PC-3 (cell line): ENCODE measurements around the gene FAM209B. TPM values are rescaled to one million over a fixed set of nuclear protein-coding genes. Genes with fewer than 3 reads are reported as not detected.
"Not testable (repeated sequence)": the region's sequence is repeated elsewhere in the genome, so short reads cannot be mapped to it uniquely, and the experiment has no call there.

Experiments used
- ATAC-seq: fragments of 200-7000 bp; cut with Tn5 transposase; 2 replicates; pipeline ENCODE4 v1.9.1; 2020; ENCODE audit warnings: mild to moderate bottlenecking, moderate library complexity
- BruUV-seq: library from RNA; stranded (reverse); fragments of 400-500 nt; replicated peaks from 2 replicates; lab custom pipeline; 2021; lab: Mats Ljungman, UMichigan
- CTCF ChIA-PET: fragments of 300-600 bp; sonication (Branson Sonifier 250); formaldehyde crosslinking; loops from one replicate; lab custom pipeline; 2022; ENCODE audit warnings: antibody characterized with exemption; lab: Charles Lee
- POLR2A ChIA-PET: fragments of 300-600 bp; sonication (Branson Sonifier 250); formaldehyde crosslinking; loops from one replicate; lab custom pipeline; 2022; ENCODE audit warnings: antibody characterized with exemption; ENCODE audit not compliant: unreplicated experiment; lab: Charles Lee
- DNase-seq: peaks from one replicate; pipeline ENCODE4 v3.0.0-alpha.2; 2015
- H2AFZ ChIP-seq: fragments of 300-600 bp; sonication (generic); 2 replicates; pipeline ENCODE4 v1.6.0; 2016; ENCODE audit warnings: antibody characterized with exemption, low read length
- H3F3A ChIP-seq: fragments of 300-600 bp; sonication (generic); one replicate; pipeline ENCODE4 v1.6.0; 2017; ENCODE audit warnings: antibody characterized with exemption, low read length, control low read depth, mild to moderate bottlenecking; ENCODE audit not compliant: unreplicated experiment
- H3K27ac ChIP-seq: fragments of 300-600 bp; sonication (generic); 2 replicates; pipeline ENCODE4 v1.5.1; 2016; ENCODE audit warnings: mild to moderate bottlenecking, low read length
- H3K27me3 ChIP-seq: fragments of 300-600 bp; sonication (generic); 2 replicates; pipeline ENCODE4 v1.6.1; 2016; ENCODE audit warnings: low read length, mixed read lengths
- H3K36me3 ChIP-seq: fragments of 300-600 bp; sonication (generic); 2 replicates; pipeline ENCODE4 v1.6.1; 2016; ENCODE audit warnings: low read depth, mixed run types, low read length, mixed read lengths
- H3K4me1 ChIP-seq: fragments of 300-600 bp; sonication (generic); 2 replicates; pipeline ENCODE4 v1.5.1; 2016; ENCODE audit warnings: low read length; ENCODE audit not compliant: insufficient read depth
- H3K4me2 ChIP-seq: fragments of 300-600 bp; sonication (generic); 2 replicates; pipeline ENCODE4 v1.6.0; 2016; ENCODE audit warnings: low read length
- H3K4me3 ChIP-seq: fragments of 300-600 bp; sonication (generic); 2 replicates; pipeline ENCODE4 v1.5.1; 2016; ENCODE audit warnings: mild to moderate bottlenecking, low read length, mixed read lengths
- H3K79me2 ChIP-seq: fragments of 300-600 bp; sonication (generic); 2 replicates; pipeline ENCODE4 v1.6.1; 2017; ENCODE audit warnings: low read length, mixed read lengths
- H3K9ac ChIP-seq: fragments of 300-600 bp; sonication (generic); 2 replicates; pipeline ENCODE4 v1.6.0; 2016; ENCODE audit warnings: mild to moderate bottlenecking, low read length
- H3K9me2 ChIP-seq: fragments of 300-600 bp; sonication (generic); replicated peaks from 2 replicates; pipeline ENCODE4 v1.6.1; 2016; ENCODE audit warnings: mixed run types, low read length, mixed read lengths
- H3K9me3 ChIP-seq: fragments of 300-600 bp; sonication (generic); 2 replicates; pipeline ENCODE4 v1.6.1; 2016; ENCODE audit warnings: low read length, mixed read lengths
- H4K20me1 ChIP-seq: fragments of 300-600 bp; sonication (generic); 2 replicates; pipeline ENCODE4 v1.6.1; 2016; ENCODE audit warnings: low read length, mixed read lengths
- CTCF ChIP-seq: fragments of 300-600 bp; sonication (generic); conservative IDR thresholded peaks from 2 replicates; pipeline ENCODE4 v1.5.1; 2017; ENCODE audit warnings: antibody characterized with exemption, low read depth, mild to moderate bottlenecking, low read length
- EZH2 ChIP-seq: fragments of 300-600 bp; sonication (generic); IDR thresholded peaks from one replicate; pipeline ENCODE4 v1.6.1; 2017; ENCODE audit warnings: antibody characterized with exemption, mild to moderate bottlenecking, low read length; ENCODE audit not compliant: unreplicated experiment
- EZH2phosphoT487 ChIP-seq: fragments of 300-600 bp; sonication (generic); IDR thresholded peaks from 2 replicates; pipeline ENCODE4 v1.6.1; 2018; ENCODE audit warnings: mild to moderate bottlenecking, antibody characterized with exemption, low read length, borderline replicate concordance
- intact Hi-C: fragments of 100-400 bp; cut with micrococcal nuclease; formaldehyde crosslinking; loops from 2 replicates; pipeline ENCODE4 v1.9.0; 2023
- total RNA-seq: library from RNA; depleted of rRNA; stranded (reverse); fragments of >200 nt; gene quantifications from 2 replicates; pipeline ENCODE4 v1.2.3, GENCODE V29; 2014

Gene FAM209B
- total RNA-seq, 1 experiment from 2014 or later = 0.58 TPM

GRCh38 chr20:56522311-56522710, 10.7 kb upstream of the FAM209B start:
- no peaks in the 10 kb centered on the region for H3K9me2 ChIP-seq
- no TSS peak for BruUV-seq
- peaks cover 13% of the 10 kb centered on the region for H3K9me3 ChIP-seq
- no peak overlapping the region for H3K4me3 ChIP-seq
- no peaks in the 10 kb centered on the region for H3K4me1 ChIP-seq
- H3F3A ChIP-seq = no peaks in the 10 kb centered on the region
- POLR2A ChIA-PET = interaction anchor here (0.5 kb wide), 1 partner anchor 68 kb away, joined by 10 read pairs; no protein-coding TSS in a partner anchor
- no peak overlapping the region for H2AFZ ChIP-seq
- H3K4me2 ChIP-seq = no peak overlapping the region
- no peaks in the 10 kb centered on the region for H3K27me3 ChIP-seq
- H3K27ac ChIP-seq = no peak overlapping the region
- H4K20me1 ChIP-seq = no peaks in the 10 kb centered on the region
- DNase-seq = no peak
- intact Hi-C loops = no loop called here
- H3K9ac ChIP-seq = no peak overlapping the region
- peaks cover 43% of the 10 kb centered on the region for H3K36me3 ChIP-seq
- CTCF ChIA-PET = no interaction called here
- no peaks in the 10 kb centered on the region for H3K79me2 ChIP-seq
- no peak for ATAC-seq
- TF ChIP-seq CTCF (no peak), EZH2 (no peak), EZH2phosphoT487 (no peak)

- H3K4me3 ChIP-seq, CTCF ChIA-PET, H3F3A ChIP-seq, H3K27me3 ChIP-seq, H3K4me1 ChIP-seq, POLR2A ChIA-PET, H2AFZ ChIP-seq, intact Hi-C loops, H3K4me2 ChIP-seq, H3K9me2 ChIP-seq, H3K9ac ChIP-seq, DNase-seq, H4K20me1 ChIP-seq, H3K79me2 ChIP-seq, ATAC-seq, H3K27ac ChIP-seq, BruUV-seq: not testable (repeated sequence)
- peaks cover 13% of the 10 kb centered on the region for H3K9me3 ChIP-seq
- H3K36me3 ChIP-seq = peaks cover 21% of the 10 kb centered on the region
These were observed 8.6 kb upstream of the FAM209B start, which contains the start of gene FAM209A for GRCh38 chr20:56524444-56524843. Gene FAM209A, plus strand, starts transcription at chr20:56524744. Its CDS starts 65 bp downstream, at chr20:56524809.

GRCh38 chr20:56527521-56527920, 5.5 kb upstream of the FAM209B start:
- Histone ChIP-seq H3K4me1 (no peaks in the 10 kb centered on the region), H3K9me3 (no peaks in the 10 kb centered on the region), H3K9ac (no peak overlapping the region), H3K4me3 (no peak overlapping the region), H3K9me2 (no peaks in the 10 kb centered on the region), H3F3A (no peaks in the 10 kb centered on the region), H2AFZ (no peak overlapping the region), H3K27ac (no peak overlapping the region), H4K20me1 (no peaks in the 10 kb centered on the region), H3K79me2 (no peaks in the 10 kb centered on the region), H3K27me3 (no peaks in the 10 kb centered on the region), H3K4me2 (no peak overlapping the region), H3K36me3 (no peaks in the 10 kb centered on the region)
- TF ChIP-seq EZH2phosphoT487 (no peak), EZH2 (no peak), CTCF (no peak)
- intact Hi-C loops = no loop called here
- BruUV-seq = no TSS peak
- ChIA-PET POLR2A (no interaction called here), CTCF (no interaction called here)
- no peak for ATAC-seq
- DNase-seq = no peak
